ENCODE measurements around the gene FNDC3B.
A peak's percentile ranks its signal among the peaks of the same experiment; 100 is the strongest.

Gene FNDC3B

GRCh38 chr3:172291650-172292049, 252.3 kb downstream of the FNDC3B start:
- Histone ChIP-seq H3K9ac (ENCODE audit: low read length) (no peak overlapping the region), H3K4me1 (ENCODE audit: low read length) (peaks cover 7% of the 10 kb centered on the region), H3K27ac (ENCODE audit: low read length) (no peak overlapping the region), H3K27me3 (ENCODE audit: low read depth, low read length) (no peaks in the 10 kb centered on the region), H3K4me2 (ENCODE audit: low read length) (no peak overlapping the region), H3K36me3 (replicated peaks; ENCODE audit: low read depth, low read length) (peaks cover 9% of the 10 kb centered on the region), H3K9me3 (ENCODE audit: insufficient read depth, low read length) (0 out of 2 replicates have a peak, but pooled peaks cover 6% of the 10 kb centered on the region), H4K20me1 (ENCODE audit: insufficient read depth, low read length) (no peaks in the 10 kb centered on the region), H3K79me2 (ENCODE audit: low read length) (no peaks in the 10 kb centered on the region), H2AFZ (ENCODE audit: low read depth, low read length) (no peak overlapping the region), H3K4me3 (ENCODE audit: low read length) (no peak overlapping the region)
- TF ChIP-seq EZH2phosphoT487 (IDR thresholded peaks at IDR 0.05; ENCODE audit: low read depth): no peak
- TF ChIP-seq, protein P1, sequence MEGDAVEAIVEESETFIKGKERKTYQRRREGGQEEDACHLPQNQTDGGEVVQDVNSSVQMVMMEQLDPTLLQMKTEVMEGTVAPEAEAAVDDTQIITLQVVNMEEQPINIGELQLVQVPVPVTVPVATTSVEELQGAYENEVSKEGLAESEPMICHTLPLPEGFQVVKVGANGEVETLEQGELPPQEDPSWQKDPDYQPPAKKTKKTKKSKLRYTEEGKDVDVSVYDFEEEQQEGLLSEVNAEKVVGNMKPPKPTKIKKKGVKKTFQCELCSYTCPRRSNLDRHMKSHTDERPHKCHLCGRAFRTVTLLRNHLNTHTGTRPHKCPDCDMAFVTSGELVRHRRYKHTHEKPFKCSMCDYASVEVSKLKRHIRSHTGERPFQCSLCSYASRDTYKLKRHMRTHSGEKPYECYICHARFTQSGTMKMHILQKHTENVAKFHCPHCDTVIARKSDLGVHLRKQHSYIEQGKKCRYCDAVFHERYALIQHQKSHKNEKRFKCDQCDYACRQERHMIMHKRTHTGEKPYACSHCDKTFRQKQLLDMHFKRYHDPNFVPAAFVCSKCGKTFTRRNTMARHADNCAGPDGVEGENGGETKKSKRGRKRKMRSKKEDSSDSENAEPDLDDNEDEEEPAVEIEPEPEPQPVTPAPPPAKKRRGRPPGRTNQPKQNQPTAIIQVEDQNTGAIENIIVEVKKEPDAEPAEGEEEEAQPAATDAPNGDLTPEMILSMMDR (IDR thresholded peaks at IDR 0.05; ENCODE audit: low read depth, low read length): no peak

DNA sequence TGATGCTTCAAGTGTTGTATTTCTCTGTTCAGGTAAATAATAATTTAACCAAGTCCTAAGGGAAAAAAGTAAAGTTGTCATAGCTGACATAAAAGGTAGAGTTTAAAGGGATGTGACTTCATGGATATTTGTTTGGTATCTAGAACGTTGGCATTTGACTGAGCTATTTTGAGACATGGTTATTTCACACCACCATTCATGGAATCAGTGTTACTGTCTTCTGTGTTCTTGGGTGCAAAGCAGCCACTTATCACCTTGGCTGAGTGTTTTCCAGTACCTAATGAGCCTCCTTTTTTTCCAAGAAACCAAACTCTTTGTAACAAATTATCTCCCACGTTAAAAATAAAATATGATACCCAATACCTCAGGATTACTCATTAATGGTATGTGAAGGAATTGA, 253.0 kb downstream of the FNDC3B start:
- H4K20me1 ChIP-seq (ENCODE audit: insufficient read depth, low read length): no peaks in the 10 kb centered on the region
- H2AFZ ChIP-seq (ENCODE audit: low read depth, low read length): no peak overlapping the region
- no peak overlapping the region for H3K4me2 ChIP-seq (ENCODE audit: low read length)
- no peak overlapping the region for H3K4me3 ChIP-seq (ENCODE audit: low read length)
- H3K36me3 ChIP-seq (replicated peaks; ENCODE audit: low read depth, low read length): peaks cover 9% of the 10 kb centered on the region
- H3K4me1 ChIP-seq (ENCODE audit: low read length): peaks cover 7% of the 10 kb centered on the region
- H3K27me3 ChIP-seq (ENCODE audit: low read depth, low read length): no peaks in the 10 kb centered on the region
- no peak overlapping the region for H3K9ac ChIP-seq (ENCODE audit: low read length)
- no peak for TF ChIP-seq EZH2phosphoT487 (IDR thresholded peaks at IDR 0.05; ENCODE audit: low read depth)
- TF ChIP-seq, protein P1 (IDR thresholded peaks at IDR 0.05; ENCODE audit: low read depth, low read length): no peak
- H3K9me3 ChIP-seq (ENCODE audit: insufficient read depth, low read length): 0 out of 2 replicates have a peak, but pooled peaks cover 6% of the 10 kb centered on the region
- H3K79me2 ChIP-seq (ENCODE audit: low read length): no peaks in the 10 kb centered on the region
- no peak overlapping the region for H3K27ac ChIP-seq (ENCODE audit: low read length)

- 0 out of 2 replicates have a peak, but pooled peaks cover 6% of the 10 kb centered on the region for H3K9me3 ChIP-seq (ENCODE audit: insufficient read depth, low read length)
- TF ChIP-seq, protein P1 (IDR thresholded peaks at IDR 0.05; ENCODE audit: low read depth, low read length): no peak
- TF ChIP-seq EZH2phosphoT487 (IDR thresholded peaks at IDR 0.05; ENCODE audit: low read depth): no peak
- peaks cover 7% of the 10 kb centered on the region for H3K4me1 ChIP-seq (ENCODE audit: low read length)
- no peak overlapping the region for H3K9ac ChIP-seq (ENCODE audit: low read length)
- peaks cover 9% of the 10 kb centered on the region for H3K36me3 ChIP-seq (replicated peaks; ENCODE audit: low read depth, low read length)
- no peaks in the 10 kb centered on the region for H3K79me2 ChIP-seq (ENCODE audit: low read length)
- H3K4me2 ChIP-seq (ENCODE audit: low read length): no peak overlapping the region
- H3K27me3 ChIP-seq (ENCODE audit: low read depth, low read length): no peaks in the 10 kb centered on the region
- no peaks in the 10 kb centered on the region for H4K20me1 ChIP-seq (ENCODE audit: insufficient read depth, low read length)
- H3K27ac ChIP-seq (ENCODE audit: low read length): no peak overlapping the region
- H2AFZ ChIP-seq (ENCODE audit: low read depth, low read length): no peak overlapping the region
- no peak overlapping the region for H3K4me3 ChIP-seq (ENCODE audit: low read length)
Measured at GRCh38 chr3:172293093-172293492, 253.7 kb downstream of the FNDC3B start.

GRCh38 chr3:172294223-172294806, 254.9 kb downstream of the FNDC3B start:
- Histone ChIP-seq H4K20me1 (ENCODE audit: insufficient read depth, low read length) (no peaks in the 10 kb centered on the region), H3K79me2 (ENCODE audit: low read length) (no peaks in the 10 kb centered on the region), H3K36me3 (replicated peaks; ENCODE audit: low read depth, low read length) (peaks cover 9% of the 10 kb centered on the region), H3K9me3 (ENCODE audit: insufficient read depth, low read length) (0 out of 2 replicates have a peak, but pooled peaks cover 6% of the 10 kb centered on the region), H3K4me3 (ENCODE audit: low read length) (no peak overlapping the region), H3K9ac (ENCODE audit: low read length) (no peak overlapping the region), H2AFZ (ENCODE audit: low read depth, low read length) (no peak overlapping the region), H3K27ac (ENCODE audit: low read length) (peak overlapping the region; percentile 9; the same call in 1 of the 2 replicates), H3K27me3 (ENCODE audit: low read depth, low read length) (no peaks in the 10 kb centered on the region), H3K4me1 (ENCODE audit: low read length) (peaks cover 7% of the 10 kb centered on the region), H3K4me2 (ENCODE audit: low read length) (no peak overlapping the region)
- no peak for TF ChIP-seq EZH2phosphoT487 (IDR thresholded peaks at IDR 0.05; ENCODE audit: low read depth)
- TF ChIP-seq, protein P1 (IDR thresholded peaks at IDR 0.05; ENCODE audit: low read depth, low read length): no peak

All from OCI-LY3 (cell line).